HG03442 (cell line): ENCODE results near the gene RS1.

Experiments used
- ATAC-seq: cut with Tn5 transposase; IDR thresholded peaks from one replicate; pipeline ENCODE4 v1.9.1; 2021; ENCODE audit warnings: mild to moderate bottlenecking, moderate library complexity; ENCODE audit not compliant: unreplicated experiment

RS1 gene

GRCh38 chrX:18607966-18608365 is 63.9 kb downstream of the RS1 start:
- no peak for ATAC-seq

- no peak for ATAC-seq
Measured at GRCh38 chrX:18598413-18598812, 73.5 kb downstream of the RS1 start.

- ATAC-seq = no peak
Measured at GRCh38 chrX:18596096-18596495, 75.8 kb downstream of the RS1 start.

GRCh38 chrX:18594079-18594478 is 77.8 kb downstream of the RS1 start:
- ATAC-seq = no peak

GRCh38 chrX:18591834-18592233 is 80.1 kb downstream of the RS1 start:
- no peak for ATAC-seq
